Globus pallidus (tissue), 1 donor: Measurements from ENCODE around the gene CLPTM1L.

Source experiments
- DNase-seq: peaks from one replicate; pipeline ENCODE4 v3.0.0-alpha.2; 2015; ENCODE audit warnings: low spot score

Gene CLPTM1L

GRCh38 chr5:1274471-1274870, 70.4 kb downstream of the CLPTM1L start:
- DNase-seq = no peak

- no peak for DNase-seq
Observed at GRCh38 chr5:1273745-1274144, 71.2 kb downstream of the CLPTM1L start.

GRCh38 chr5:1272201-1272600, 72.7 kb downstream of the CLPTM1L start:
- DNase-seq = no peak

- DNase-seq = no peak
Observed at GRCh38 chr5:1270933-1271914, 73.7 kb downstream of the CLPTM1L start.

GRCh38 chr5:1270426-1270825, 74.5 kb downstream of the CLPTM1L start:
- no peak for DNase-seq

- no peak for DNase-seq
Observed at GRCh38 chr5:1268666-1269065, 76.2 kb downstream of the CLPTM1L start.

- DNase-seq = no peak
Observed at GRCh38 chr5:1268056-1268455, 76.8 kb downstream of the CLPTM1L start.
